MCF 10A (cell line): Measurements from ENCODE around the gene UNCX. TPM values are rescaled to one million over a fixed set of nuclear protein-coding genes. Genes with fewer than 3 reads are reported as not detected.

Experiments
- BruUV-seq: library from RNA; stranded (reverse); fragments of 400-500 nt; replicated peaks from 2 replicates; lab custom pipeline; 2021; lab: Mats Ljungman, UMichigan
- CTCF ChIA-PET: fragments of 300-600 bp; sonication (Branson Sonifier 250); formaldehyde crosslinking; extraction: SDS; loops from one replicate; lab custom pipeline; 2021; ENCODE audit warnings: antibody characterized with exemption, inconsistent platforms; lab: Yijun Ruan, JAX
- POLR2A ChIA-PET: fragments of 300-600, 350-650 bp; sonication (Branson Sonifier 250); formaldehyde crosslinking; extraction: SDS; loops from one replicate; lab custom pipeline; 2020; ENCODE audit warnings: antibody characterized with exemption, inconsistent platforms; lab: Yijun Ruan, JAX
- DNase-seq: peaks from one replicate; pipeline ENCODE4 v3.0.0-alpha.2; 2018; ENCODE audit not compliant: unreplicated experiment
- H3K27ac Mint-ChIP-seq: one replicate; pipeline ENCODE4 v1.8.0; 2022; ENCODE audit warnings: mild to moderate bottlenecking, low read depth, mixed read lengths; ENCODE audit not compliant: unreplicated experiment
- H3K27me3 Mint-ChIP-seq: one replicate; pipeline ENCODE4 v1.8.0; 2022; ENCODE audit warnings: mixed read lengths; ENCODE audit not compliant: insufficient read depth, unreplicated experiment
- H3K36me3 Mint-ChIP-seq: one replicate; pipeline ENCODE4 v1.8.0; 2022; ENCODE audit warnings: mild to moderate bottlenecking, moderate library complexity, mixed read lengths; ENCODE audit not compliant: insufficient read depth, unreplicated experiment
- H3K4me1 Mint-ChIP-seq: one replicate; pipeline ENCODE4 v1.8.0; 2022; ENCODE audit warnings: mixed read lengths; ENCODE audit not compliant: insufficient read depth, unreplicated experiment
- H3K4me3 Mint-ChIP-seq: one replicate; pipeline ENCODE4 v1.8.0; 2022; ENCODE audit warnings: mild to moderate bottlenecking, moderate library complexity, mixed read lengths; ENCODE audit not compliant: unreplicated experiment
- H3K9me3 Mint-ChIP-seq: one replicate; pipeline ENCODE4 v1.8.0; 2022; ENCODE audit warnings: mixed read lengths; ENCODE audit not compliant: unreplicated experiment
- CTCF ChIP-seq: fragments of 200-600 bp; IDR thresholded peaks from one replicate; pipeline ENCODE4 v1.8.0; 2022; ENCODE audit warnings: antibody characterized with exemption, mild to moderate bottlenecking; ENCODE audit not compliant: unreplicated experiment
- intact Hi-C: fragments of 100-400 bp; cut with micrococcal nuclease; formaldehyde crosslinking; loops from 2 replicates; pipeline ENCODE4 v1.14.1; 2022
- total RNA-seq: library from RNA; stranded (reverse); gene quantifications from 2 replicates; pipeline ENCODE4 v1.2.3, GENCODE V29; 2022

The UNCX gene
- total RNA-seq, 1 experiment from 2014 or later: not detected

- Mint-ChIP-seq H3K4me1 (no peaks in the 10 kb centered on the region), H3K27ac (no peak overlapping the region), H3K36me3 (no peaks in the 10 kb centered on the region), H3K9me3 (no peaks in the 10 kb centered on the region), H3K27me3 (peaks cover 69% of the 10 kb centered on the region), H3K4me3 (no peak overlapping the region)
- TF ChIP-seq CTCF: no peak
- no peak for DNase-seq
- BruUV-seq: no TSS peak
- ChIA-PET POLR2A (no interaction called here), CTCF (no interaction called here)
- intact Hi-C loops: no loop called here
Measured at GRCh38 chr7:1231214-1232102, 1.2 kb upstream of the UNCX start.

DNA sequence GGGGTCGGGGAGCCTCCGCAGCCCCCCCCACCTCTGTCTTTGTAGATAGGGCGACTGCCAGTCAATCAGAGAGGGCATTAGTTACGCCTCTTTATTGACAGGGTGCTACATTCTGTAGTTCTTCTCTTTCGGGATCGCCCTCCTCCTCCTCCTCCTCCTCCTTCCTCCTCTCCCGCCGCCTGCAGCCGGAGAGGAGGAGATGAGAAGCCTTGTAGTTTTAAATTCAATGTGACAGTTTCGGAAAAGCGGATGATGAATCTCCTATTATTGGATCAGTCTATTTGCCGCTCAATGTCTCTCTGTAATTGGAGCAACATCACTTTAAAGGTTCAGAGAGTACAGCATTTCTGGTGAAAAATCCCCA lies 587 bp upstream of the UNCX start:
- ChIA-PET CTCF (no interaction called here), POLR2A (no interaction called here)
- TF ChIP-seq CTCF: no peak
- H3K4me3 Mint-ChIP-seq: no peak overlapping the region
- no peak overlapping the region for H3K27ac Mint-ChIP-seq
- intact Hi-C loops: no loop called here
- no peaks in the 10 kb centered on the region for H3K36me3 Mint-ChIP-seq
- no peaks in the 10 kb centered on the region for H3K9me3 Mint-ChIP-seq
- H3K4me1 Mint-ChIP-seq: no peaks in the 10 kb centered on the region
- no peak for DNase-seq
- H3K27me3 Mint-ChIP-seq: peaks cover 67% of the 10 kb centered on the region
- no TSS peak for BruUV-seq

DNA sequence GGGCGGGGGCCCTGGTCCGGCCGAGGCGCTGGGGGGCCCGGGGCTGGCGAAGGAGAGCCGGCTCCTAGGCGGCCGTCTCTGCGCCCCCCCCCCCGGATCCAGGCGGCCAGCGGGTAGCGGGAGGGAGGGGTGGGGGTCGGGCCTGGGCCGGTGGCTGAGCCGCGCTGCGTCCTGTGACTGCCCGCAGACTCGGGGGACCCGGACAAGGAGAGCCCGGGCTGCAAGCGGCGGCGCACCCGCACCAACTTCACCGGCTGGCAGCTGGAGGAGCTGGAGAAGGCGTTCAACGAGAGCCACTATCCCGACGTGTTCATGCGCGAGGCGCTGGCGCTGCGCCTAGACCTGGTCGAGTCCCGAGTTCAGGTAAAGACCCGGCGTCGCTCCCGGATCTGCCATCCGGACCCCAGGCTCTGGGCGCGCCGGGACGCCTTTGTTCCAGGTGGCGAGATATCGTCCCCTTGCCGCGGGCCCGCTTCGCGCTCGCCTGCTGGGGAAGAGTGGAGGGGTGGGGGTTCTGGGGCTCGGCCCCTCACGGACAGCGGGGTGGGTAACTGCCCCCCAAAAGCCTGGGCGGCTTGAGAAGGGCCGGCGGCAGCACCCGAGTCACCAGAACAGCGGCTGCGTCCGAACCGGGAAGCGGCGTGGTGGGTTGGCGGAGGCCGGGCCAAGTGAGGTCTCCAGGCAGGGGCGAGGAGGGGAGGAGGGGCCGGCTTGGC lies 819 bp downstream of the UNCX start:
- no peaks in the 10 kb centered on the region for H3K9me3 Mint-ChIP-seq
- ChIA-PET POLR2A (no interaction called here), CTCF (interaction anchor here (0.7 kb wide), 1 partner anchor 42 kb away, joined by 3 read pairs; no protein-coding TSS in a partner anchor)
- no peaks in the 10 kb centered on the region for H3K36me3 Mint-ChIP-seq
- no peak for DNase-seq
- H3K4me3 Mint-ChIP-seq: no peak overlapping the region
- intact Hi-C loops: no loop called here
- TF ChIP-seq CTCF: no peak
- H3K27me3 Mint-ChIP-seq: peaks cover 64% of the 10 kb centered on the region
- no peaks in the 10 kb centered on the region for H3K4me1 Mint-ChIP-seq
- no peak overlapping the region for H3K27ac Mint-ChIP-seq
- BruUV-seq: no TSS peak
